ENCODE measurements around the gene TNFRSF18.

The TNFRSF18 gene

GRCh38 chr1:1250786-1251284 is 44.4 kb upstream of the TNFRSF18 start:
- TF ChIP-seq SIN3A (IDR thresholded peaks at IDR 0.05; ENCODE audit: borderline replicate concordance, insufficient read depth, low read length) (no peak), FOXP2 (optimal IDR thresholded peaks at IDR 0.05; ENCODE audit: borderline replicate concordance, extremely low read depth, extremely low read length, insufficient read depth) (no peak), POLR2AphosphoS5 (IDR thresholded peaks at IDR 0.05; ENCODE audit: low read depth, low read length) (no peak), REST (IDR thresholded peaks at IDR 0.05; ENCODE audit: insufficient read depth in 1 of 2, low read depth in 2 of 2, low read length in 2 of 2) (no peak)

GRCh38 chr1:1247341-1247913 is 41.0 kb upstream of the TNFRSF18 start:
- no peak for TF ChIP-seq FOXP2 (optimal IDR thresholded peaks at IDR 0.05; ENCODE audit: borderline replicate concordance, extremely low read depth, extremely low read length, insufficient read depth)
- TF ChIP-seq SIN3A (IDR thresholded peaks at IDR 0.05; ENCODE audit: borderline replicate concordance, insufficient read depth, low read length): no peak
- TF ChIP-seq REST (IDR thresholded peaks at IDR 0.05; ENCODE audit: insufficient read depth in 1 of 2, low read depth in 2 of 2, low read length in 2 of 2): no peak
- TF ChIP-seq TAF1 (IDR thresholded peaks at IDR 0.05; ENCODE audit: borderline replicate concordance, insufficient read depth, low read length): no peak
- TF ChIP-seq POLR2AphosphoS5 (IDR thresholded peaks at IDR 0.05; ENCODE audit: low read depth, low read length): no peak

GRCh38 chr1:1246577-1247340 is 40.4 kb upstream of the TNFRSF18 start, which contains the start of gene C1QTNF12:
TSS of gene C1QTNF12 (minus strand) at chr1:1246722. CDS start at chr1:1246690, 32 bp downstream.
- TF ChIP-seq SIN3A (IDR thresholded peaks at IDR 0.05; ENCODE audit: borderline replicate concordance, insufficient read depth, low read length) (no peak), POLR2AphosphoS5 (IDR thresholded peaks at IDR 0.05; ENCODE audit: low read depth, low read length) (no peak), REST (IDR thresholded peaks at IDR 0.05; ENCODE audit: insufficient read depth in 1 of 2, low read depth in 2 of 2, low read length in 2 of 2) (no peak), TAF1 (IDR thresholded peaks at IDR 0.05; ENCODE audit: borderline replicate concordance, insufficient read depth, low read length) (no peak), FOXP2 (optimal IDR thresholded peaks at IDR 0.05; ENCODE audit: borderline replicate concordance, extremely low read depth, extremely low read length, insufficient read depth) (no peak)

GRCh38 chr1:1245817-1246576 is 39.6 kb upstream of the TNFRSF18 start:
- no peak for TF ChIP-seq FOXP2 (optimal IDR thresholded peaks at IDR 0.05; ENCODE audit: borderline replicate concordance, extremely low read depth, extremely low read length, insufficient read depth)
- no peak for TF ChIP-seq POLR2AphosphoS5 (IDR thresholded peaks at IDR 0.05; ENCODE audit: low read depth, low read length)
- TF ChIP-seq SIN3A (IDR thresholded peaks at IDR 0.05; ENCODE audit: borderline replicate concordance, insufficient read depth, low read length): no peak
- TF ChIP-seq REST (IDR thresholded peaks at IDR 0.05; ENCODE audit: insufficient read depth in 1 of 2, low read depth in 2 of 2, low read length in 2 of 2): no peak
- no peak for TF ChIP-seq TAF1 (IDR thresholded peaks at IDR 0.05; ENCODE audit: borderline replicate concordance, insufficient read depth, low read length)

Measured in PFSK-1 (cell line).